ENCODE data around the gene B3GNT7.

Gene B3GNT7

DNA sequence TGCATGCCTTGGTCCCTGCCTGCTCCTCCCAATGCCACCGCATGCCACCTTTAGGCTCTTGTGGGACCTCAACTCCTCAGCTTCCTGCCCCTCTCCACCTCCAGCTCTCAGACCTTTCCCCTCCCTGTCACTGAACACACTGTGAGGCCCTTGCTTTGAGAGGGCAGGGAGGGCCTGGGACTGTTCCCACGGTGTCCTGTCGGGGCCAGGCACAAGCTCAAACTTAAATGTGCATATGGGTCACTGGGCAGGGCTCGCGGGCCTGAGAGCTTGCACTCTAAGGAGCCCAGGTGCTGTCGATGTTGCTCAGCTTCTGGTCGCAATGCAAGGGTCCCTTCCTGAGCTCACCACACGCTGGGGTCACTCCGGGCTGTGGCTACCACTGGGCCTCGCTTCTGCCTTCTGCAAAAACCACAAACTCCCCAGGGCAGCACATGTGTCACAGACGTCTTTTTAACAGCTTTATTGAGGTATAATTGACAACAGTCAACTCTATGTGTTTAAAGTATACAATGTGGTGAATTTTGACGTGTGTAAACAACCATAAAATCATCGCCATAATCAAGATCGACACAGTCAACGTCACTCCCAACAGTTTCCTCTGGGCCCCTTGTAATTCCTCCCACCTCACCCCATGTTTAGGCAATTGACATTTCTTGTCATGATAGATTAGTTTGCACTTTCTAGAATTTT lies 11.9 kb upstream of the B3GNT7 start:
- in situ Hi-C loops (cut with MboI; ENCODE audit: low sequenced_read_pairs) = no loop called here

DNA sequence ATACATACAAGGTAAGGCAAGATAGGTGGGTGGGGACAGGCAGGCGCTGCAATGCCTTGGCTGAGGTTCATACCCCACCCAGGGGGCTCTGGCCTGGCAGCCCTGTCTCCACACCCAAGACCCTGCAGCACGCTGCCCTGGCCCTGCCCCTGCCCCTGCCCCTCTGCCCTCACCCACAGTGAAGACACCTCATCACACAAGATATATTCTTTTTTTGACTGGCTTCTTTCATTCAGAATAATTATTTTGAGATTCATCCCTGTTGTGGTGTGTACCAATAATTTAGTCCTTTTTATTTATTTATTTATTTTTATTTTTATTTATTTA lies 11.4 kb upstream of the B3GNT7 start:
- in situ Hi-C loops (cut with MboI; ENCODE audit: low sequenced_read_pairs) = no loop called here

DNA sequence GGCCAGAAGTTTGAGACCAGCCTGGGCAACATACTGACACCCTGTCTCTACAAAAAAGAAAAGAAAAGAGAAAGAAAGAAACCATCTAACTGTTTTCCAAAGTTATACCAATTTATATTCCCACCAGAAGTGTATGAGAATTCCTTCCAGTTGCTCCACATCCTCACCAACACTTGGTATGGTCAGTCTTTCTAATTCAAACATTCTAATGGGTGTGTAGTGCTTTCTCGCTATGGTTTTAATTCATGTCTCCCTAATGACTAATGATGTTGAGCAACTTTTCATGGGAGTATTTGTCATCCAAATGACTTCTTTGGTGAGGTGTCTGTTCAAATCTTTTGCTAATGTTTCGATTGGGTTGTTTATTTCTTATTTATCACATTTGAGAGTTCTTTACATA lies 10.5 kb upstream of the B3GNT7 start:
- in situ Hi-C loops (cut with MboI; ENCODE audit: low sequenced_read_pairs) = no loop called here

DNA sequence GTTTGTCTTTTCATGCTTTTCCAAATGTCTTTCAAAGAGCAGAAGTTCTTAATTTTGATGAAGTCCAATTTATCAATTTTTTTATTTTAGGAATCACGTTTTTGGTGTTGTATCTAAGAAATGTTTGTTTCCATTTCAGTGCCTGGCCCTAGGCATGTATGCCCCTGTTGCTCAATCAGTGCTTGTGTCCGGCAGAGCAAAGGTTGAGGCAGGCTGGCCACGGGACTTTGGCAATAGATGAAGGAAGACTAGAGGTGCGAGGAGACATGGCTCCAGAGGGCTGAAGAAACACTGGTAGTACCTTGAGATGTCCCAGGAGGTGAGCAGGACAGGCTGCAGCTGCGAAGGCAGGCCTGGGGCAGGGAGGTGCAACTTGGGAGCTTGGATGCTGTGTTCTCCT lies 10.1 kb upstream of the B3GNT7 start:
- in situ Hi-C loops (cut with MboI; ENCODE audit: low sequenced_read_pairs) = no loop called here

DNA sequence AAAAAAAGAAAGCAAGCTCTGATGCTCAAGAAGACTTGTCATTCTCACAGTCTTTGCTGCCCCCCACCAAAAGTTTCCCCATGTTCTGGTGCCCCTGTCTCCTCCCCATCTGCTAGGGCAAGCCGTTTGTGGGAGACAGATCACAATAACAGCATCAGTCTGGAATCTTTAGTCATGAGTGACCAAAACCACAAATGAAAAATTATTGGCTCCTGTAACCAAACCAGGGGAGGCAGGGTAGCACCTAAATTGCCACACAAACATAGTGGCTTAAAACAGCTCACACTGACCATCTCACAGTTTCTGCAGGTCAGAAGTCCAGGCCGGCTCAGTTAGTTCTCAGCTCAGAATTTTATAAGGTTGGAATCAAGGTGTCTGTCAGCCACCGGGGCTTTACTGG lies 9.1 kb upstream of the B3GNT7 start:
- in situ Hi-C loops (cut with MboI; ENCODE audit: low sequenced_read_pairs) = no loop called here

DNA sequence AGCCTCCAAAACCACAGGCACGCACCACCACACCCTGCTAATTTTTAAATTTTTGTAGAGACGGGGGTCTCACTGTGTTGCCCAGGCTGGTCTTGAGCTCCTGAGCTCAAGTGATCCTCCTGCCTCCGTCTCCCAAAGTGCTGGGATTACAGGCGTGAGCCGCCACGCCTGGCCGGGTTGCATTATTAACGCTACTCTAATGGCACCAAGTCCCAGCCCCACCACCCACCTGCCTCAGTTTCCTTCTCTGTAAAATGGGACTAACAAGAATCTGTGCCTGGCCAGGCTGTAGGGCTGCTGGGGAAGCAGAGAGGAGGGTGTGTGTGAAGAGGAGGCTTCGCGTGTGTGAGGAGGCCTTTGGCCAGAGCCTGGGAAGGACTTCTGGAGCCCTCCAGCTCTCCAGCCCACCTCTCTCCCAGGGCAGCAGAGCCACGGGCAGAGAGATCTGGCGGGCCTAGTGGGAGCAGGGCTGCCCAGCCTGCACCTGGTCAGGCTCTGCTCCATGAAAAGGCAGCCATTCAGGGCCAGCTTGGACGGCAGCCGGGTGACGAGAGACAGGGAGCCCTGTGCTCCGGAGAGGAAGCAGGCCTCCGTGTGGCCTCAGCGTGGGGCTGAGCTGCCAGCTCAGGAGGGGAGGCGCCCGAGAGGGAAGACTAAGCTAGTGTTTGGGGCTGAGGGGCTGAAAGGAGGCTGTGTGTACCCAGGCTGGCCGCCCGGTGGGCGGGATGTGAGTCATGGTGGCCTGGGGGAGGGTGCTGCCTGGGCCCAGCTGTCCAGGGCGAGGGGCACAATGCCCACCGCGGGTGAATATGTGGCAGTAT lies 7.4 kb upstream of the B3GNT7 start:
- in situ Hi-C loops (cut with MboI; ENCODE audit: low sequenced_read_pairs) = no loop called here

DNA sequence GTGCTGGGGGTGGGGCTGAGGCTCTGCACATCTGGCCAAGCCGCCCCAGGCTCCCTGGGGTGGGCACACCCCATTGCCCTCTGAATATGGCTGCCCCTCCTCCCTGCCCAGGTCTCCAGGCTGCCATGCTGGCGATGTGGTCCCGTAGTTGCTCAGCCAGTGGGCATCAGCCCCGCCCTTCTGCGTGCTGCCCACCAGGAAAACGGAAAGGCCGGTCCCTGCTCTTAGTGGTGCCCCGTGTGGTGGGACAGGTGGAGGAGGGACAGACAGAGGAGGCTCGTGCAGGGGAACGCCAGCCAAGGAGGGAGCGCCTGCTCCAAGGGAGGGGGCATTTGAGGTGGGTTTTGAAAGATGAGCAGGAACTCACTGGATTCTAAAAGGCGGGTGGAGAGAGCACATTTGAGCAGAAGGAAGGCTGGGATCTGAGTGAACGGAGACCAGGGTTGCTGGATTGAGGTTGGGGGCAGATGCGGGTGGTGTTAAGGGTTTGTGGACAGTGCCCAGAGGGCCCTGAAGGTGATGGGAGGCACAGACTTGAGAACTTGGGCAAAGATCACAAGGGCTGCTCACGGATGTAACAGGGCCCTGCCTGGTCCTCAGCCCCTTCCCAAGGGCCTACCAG lies 6.7 kb upstream of the B3GNT7 start:
- in situ Hi-C loops (cut with MboI; ENCODE audit: low sequenced_read_pairs) = no loop called here

DNA sequence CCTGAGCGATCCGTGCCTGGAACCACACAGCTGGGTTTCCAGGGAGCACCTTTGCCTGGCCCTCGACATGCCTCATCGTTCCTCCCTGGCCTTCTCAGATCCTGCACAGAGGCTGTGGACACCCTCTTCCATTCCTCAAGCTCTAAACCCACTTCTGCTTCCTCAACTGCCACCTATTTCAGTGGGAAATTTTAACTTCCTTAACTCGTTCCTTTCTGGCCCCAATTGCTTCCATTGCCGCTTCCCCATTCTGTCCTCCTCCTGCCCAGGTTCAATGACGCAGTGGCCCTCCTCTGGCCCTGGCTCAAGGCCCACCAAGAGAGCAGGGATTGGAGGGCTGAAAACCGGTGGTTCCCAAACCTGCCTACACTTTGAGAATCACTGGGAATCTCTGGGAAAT lies 4.8 kb upstream of the B3GNT7 start:
- in situ Hi-C loops (cut with MboI; ENCODE audit: low sequenced_read_pairs) = no loop called here

DNA sequence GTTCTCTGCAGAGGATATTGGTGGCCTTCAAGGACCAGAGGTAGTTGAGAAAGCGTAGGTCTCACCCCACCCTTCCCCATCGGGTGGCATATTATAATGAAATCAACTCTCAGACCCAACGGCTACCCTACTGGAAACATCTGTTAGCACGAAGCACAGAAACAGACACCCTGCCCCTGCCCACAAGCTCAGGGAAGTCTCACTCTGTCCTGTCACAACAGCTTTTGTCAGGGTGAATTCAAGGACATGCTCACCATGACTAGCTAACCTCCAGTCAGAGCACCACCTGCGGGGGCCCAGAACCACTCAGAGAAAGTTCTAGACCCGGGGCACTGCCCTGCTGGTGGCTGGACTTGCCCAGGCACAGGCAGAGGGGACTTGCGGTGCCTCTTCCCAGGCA lies 3.5 kb upstream of the B3GNT7 start:
- in situ Hi-C loops (cut with MboI; ENCODE audit: low sequenced_read_pairs) = no loop called here

DNA sequence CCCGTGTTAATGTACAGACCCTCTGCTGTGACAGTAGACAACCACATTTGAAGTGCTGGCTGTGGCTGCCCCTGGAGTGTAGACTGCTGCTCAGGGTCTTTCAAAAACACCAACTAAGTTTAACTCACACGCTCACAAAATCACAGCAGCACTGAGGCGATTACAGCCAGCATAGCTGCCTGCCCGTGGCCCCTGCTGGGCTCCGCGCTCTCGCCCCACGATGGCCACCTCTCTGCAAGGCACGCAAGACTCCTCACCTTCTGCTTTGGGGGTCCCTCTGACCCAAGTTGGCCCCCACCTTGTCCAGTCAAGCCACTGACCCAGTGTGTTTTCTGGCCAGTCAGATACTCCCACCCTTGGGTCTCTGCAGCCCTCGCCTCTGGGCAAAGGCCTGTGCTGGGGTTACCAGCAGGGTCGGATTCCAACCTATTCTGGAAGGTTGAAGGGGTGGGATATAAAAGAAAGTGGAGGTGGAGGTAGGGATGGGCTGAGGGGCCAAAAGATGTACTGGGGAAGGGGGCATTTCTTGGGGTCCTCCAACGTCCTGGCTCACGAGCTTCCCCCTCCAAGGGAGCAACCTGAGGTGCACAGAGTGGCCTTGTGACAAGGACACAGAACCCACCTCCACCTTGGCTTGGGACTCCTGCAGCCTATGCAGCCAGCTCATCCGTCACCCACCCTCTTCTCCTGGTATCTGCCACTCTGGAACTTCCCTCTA lies 2.9 kb upstream of the B3GNT7 start:
- in situ Hi-C loops (cut with MboI; ENCODE audit: low sequenced_read_pairs) = no loop called here

DNA sequence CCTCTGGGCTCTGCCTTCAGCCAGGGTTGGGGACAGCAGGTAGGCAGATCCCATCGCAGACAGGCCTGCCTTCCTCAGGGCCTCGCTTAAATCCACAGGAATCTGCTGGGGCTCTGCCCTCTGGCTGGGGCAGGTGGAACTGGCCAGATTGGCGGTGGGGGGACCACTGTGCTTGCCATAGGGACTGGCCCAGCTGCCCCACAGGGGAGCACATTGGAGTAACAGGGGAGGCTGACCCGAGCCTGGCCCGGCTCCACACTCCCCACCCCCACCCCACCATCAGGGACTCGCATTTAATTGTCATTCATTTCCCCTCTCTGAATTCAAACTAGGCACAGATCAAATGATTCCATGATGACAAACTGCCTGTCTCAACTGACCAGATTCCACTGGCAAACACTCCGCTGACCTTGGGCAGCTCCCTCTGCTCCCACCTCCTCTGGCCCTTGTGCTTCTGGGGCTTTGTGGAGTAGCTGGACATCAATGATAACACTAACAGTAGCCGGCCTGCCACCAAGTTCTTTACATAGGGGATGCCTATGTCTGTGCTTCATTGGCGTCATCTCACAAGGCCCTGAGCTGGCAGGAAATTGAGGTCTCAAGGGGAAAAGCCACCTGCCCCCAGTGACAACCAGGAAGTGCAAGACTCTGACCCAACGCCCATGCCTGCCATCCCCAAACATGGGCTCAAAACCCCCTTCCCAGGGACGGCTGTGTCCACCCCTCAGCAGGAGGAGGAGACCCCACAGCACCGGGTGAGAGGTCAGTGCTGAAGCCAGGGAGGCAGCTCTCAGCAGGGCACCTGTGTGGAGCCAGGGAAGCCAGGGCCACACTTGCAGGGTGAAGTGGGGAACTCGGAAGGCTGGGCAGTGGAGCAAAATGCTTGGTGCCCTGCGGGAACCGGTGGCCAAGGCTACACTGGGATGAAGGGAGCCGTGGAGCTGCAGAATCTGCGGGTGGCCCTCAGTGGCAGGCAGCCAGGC lies 2.1 kb upstream of the B3GNT7 start:
- in situ Hi-C loops (cut with MboI; ENCODE audit: low sequenced_read_pairs) = no loop called here

DNA sequence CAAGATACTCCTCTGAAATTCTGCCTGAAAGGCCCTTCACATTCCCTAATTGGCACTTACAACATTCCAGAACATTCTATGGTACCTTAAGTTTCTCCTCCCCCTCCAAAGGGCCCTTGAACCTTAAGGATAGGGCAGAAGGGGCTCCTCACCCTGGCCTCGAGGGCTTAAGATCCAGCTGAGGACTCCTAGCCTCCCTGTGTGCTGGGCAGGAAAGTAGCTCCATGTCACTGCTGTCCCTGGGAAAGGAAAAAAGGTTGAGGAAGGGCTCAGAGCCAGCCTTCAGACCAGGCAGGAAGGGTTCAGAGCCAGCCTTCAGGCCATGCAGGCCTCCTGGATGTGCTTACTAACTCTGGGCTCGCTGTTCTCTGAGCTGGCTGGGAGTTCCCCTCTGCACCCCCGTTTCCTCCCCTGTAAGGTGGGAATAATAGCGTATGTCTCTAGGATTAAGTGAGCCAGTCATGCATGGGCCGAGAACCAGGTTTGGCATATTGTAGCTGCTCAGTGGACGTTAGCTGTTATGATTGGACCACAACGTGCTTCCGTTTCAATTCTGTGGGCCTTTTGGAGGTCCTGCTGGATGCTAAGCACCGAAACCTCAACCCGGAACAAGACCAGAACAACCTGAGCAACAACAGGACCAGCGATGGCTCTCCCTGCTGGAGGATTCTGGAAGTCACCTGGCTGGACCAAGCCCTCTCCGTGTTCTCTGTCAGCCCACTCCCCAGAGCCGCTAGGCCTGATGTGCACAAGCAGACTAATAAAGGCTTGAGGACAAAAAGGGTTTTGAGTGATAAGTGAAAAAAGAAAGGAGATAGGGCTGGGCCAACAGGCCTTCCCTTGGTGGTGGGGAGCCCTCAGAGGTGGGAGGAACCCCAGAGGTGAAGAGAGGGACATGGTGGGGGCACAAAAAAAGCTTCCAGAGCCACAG lies 1.0 kb upstream of the B3GNT7 start:
- in situ Hi-C loops (cut with MboI; ENCODE audit: low sequenced_read_pairs) = no loop called here

DNA sequence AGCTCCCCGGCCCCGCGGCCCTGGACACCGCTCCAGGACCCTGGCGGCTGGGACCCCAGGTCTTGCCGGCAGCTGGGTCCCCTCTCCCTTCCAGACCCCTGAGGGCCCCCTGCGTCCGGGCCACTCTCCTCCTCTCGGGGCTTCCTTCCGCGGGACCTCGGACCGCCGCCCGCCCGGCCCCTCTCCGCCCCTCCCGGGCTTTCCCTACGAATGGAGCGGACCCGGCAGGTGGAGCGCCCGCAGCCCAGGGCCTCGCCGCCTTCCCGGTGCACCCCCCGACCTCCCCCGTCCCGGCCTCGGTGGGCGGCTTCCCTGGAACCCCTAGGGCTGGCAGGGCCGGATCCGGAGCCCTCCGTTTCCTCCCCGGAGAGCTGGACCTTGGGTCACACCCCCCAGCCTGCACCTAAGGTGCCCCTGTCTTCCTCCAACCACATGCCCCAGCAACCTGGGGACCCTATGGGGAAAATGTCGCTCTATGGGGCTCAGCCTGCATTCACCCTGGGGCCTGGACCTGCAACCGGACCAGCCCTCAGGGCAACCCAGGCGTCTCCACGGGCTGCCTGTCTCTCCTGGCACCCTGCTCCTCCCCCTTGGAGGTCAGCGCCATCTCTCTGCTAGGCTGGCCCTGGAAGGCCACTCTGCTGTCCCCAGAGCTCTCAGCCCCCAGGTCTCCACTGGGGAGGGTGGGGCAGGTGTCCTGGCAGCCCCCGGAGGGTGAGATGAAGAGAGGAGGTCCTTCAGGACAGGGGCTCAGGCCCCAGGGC lies 730 bp downstream of the B3GNT7 start:
- in situ Hi-C loops (cut with MboI; ENCODE audit: low sequenced_read_pairs) = no loop called here

DNA sequence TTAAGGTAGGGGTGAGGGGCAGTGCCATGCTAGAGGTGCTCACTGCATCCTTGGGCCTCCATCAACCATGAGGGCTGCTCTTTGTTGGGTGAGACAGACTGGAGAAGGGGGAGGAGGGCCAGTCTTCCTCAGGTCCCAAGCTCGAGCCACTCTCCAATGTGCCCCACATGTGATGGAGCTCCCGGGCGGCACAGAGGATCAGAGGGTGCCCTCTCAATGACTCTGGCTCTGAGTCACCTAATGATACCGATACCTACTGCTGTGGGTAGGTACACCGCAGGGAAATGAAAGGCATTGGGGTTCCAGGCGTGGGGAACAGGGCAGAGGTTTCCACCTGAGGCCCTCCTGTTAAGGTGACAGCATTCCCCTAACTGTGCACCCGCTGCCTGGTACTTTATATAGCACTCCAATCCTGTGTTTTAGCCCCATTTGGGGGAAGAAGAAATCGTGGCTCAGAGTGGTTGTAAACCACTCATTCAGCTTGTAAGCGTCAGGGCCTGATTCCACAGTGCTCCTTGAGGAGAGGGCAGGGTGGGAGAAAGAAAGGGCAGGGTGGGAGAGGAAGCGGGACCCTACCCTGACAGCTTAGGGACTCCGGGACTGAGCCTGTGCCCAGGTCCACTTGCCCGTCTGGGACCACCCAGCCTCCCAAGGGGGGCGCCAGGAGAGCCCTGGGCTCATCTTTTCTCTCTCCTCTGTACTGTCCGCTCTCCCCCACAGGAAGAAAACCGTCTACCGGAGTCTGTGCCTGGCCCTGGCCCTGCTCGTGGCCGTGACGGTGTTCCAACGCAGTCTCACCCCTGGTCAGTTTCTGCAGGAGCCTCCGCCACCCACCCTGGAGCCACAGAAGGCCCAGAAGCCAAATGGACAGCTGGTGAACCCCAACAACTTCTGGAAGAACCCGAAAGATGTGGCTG lies 1.8 kb downstream of the B3GNT7 start:
- in situ Hi-C loops (cut with MboI; ENCODE audit: low sequenced_read_pairs) = no loop called here

DNA sequence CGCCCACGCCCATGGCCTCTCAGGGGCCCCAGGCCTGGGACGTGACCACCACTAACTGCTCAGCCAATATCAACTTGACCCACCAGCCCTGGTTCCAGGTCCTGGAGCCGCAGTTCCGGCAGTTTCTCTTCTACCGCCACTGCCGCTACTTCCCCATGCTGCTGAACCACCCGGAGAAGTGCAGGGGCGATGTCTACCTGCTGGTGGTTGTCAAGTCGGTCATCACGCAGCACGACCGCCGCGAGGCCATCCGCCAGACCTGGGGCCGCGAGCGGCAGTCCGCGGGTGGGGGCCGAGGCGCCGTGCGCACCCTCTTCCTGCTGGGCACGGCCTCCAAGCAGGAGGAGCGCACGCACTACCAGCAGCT lies 2.4 kb downstream of the B3GNT7 start:
- in situ Hi-C loops (cut with MboI; ENCODE audit: low sequenced_read_pairs) = no loop called here

DNA sequence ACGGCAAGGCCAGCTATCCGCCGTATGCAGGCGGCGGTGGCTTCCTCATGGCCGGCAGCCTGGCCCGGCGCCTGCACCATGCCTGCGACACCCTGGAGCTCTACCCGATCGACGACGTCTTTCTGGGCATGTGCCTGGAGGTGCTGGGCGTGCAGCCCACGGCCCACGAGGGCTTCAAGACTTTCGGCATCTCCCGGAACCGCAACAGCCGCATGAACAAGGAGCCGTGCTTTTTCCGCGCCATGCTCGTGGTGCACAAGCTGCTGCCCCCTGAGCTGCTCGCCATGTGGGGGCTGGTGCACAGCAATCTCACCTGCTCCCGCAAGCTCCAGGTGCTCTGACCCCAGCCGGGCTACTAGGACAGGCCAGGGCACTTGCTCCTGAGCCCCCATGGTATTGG lies 3.1 kb downstream of the B3GNT7 start:
- in situ Hi-C loops (cut with MboI; ENCODE audit: low sequenced_read_pairs) = no loop called here

DNA sequence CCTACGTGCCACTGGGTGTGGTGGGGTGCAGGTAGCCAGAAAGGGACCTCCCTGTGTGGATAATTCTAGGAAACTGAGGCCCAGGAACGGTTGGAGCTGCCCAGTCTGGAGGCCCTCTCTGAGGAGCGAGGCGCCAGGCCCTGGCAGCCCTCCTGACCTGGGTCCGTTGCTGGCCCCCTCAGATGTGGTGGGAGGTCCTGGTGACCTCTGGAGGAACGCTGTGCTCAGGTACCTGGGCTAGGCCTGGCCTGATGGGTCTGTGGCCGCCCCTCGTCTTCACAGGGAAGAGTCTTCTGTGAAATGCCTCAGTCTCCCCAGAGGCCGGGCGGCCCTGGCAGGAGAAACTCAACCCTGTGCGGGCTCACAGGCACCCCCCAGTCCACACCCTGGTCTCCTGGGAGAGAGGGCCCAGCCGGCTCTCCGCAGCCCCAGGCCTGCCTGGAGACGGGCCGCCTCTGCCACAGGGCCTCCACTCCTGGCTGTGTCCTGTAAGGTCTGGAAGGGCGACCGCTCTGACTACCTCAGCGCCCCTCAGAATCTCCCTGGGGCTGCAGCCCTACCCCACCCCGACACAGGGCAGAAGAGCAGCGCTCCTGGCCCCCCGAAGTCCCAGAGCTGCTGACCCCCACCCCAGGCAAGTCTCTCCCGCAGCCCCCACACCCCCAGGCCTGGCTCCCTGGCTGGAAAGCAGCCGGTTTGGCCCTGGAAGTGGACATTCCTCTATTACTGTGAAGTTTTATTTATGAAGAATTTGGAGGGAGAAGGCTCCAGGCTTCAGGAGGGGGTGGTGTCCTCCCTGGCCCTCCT lies 3.7 kb downstream of the B3GNT7 start:
- in situ Hi-C loops (cut with MboI; ENCODE audit: low sequenced_read_pairs) = no loop called here
